NOMO-1 treated with dmso at 0.1 percent for 144 hours (cell line): Measurements from ENCODE around the gene SFN.
"Not testable (repeated sequence)": the region's sequence is repeated elsewhere in the genome, so short reads cannot be mapped to it uniquely, and the experiment has no call there.

Experiments
- DNase-seq: peaks from one replicate; lab custom pipeline; 2025; ENCODE audit not compliant: unreplicated experiment; lab: John Stamatoyannopoulos, UW

The SFN gene

GRCh38 chr1:26861889-26862378 is 1.0 kb upstream of the SFN start:
- DNase-seq = no peak

GRCh38 chr1:26863685-26864077 is 732 bp downstream of the SFN start:
- DNase-seq = no peak

GRCh38 chr1:26864610-26865480 is 1.9 kb downstream of the SFN start:
- peak; percentile 98 for DNase-seq

- not testable (repeated sequence) for DNase-seq
Observed at GRCh38 chr1:26873097-26873496, 10.1 kb downstream of the SFN start.

- no peak for DNase-seq
Observed at GRCh38 chr1:26874896-26875295, 11.9 kb downstream of the SFN start.

- DNase-seq = no peak
Observed at GRCh38 chr1:26877326-26877725, 14.4 kb downstream of the SFN start.

GRCh38 chr1:26879793-26880192 is 16.8 kb downstream of the SFN start:
- DNase-seq = no peak

GRCh38 chr1:26881611-26882010 is 18.7 kb downstream of the SFN start:
- not testable (repeated sequence) for DNase-seq

GRCh38 chr1:26882696-26883463 is 19.9 kb downstream of the SFN start:
- no peak for DNase-seq

GRCh38 chr1:26887125-26887524 is 24.2 kb downstream of the SFN start:
- no peak for DNase-seq

GRCh38 chr1:26888231-26888630 is 25.3 kb downstream of the SFN start:
- DNase-seq = no peak

- DNase-seq = peak; percentile 70
Observed at GRCh38 chr1:26889551-26890466, 26.9 kb downstream of the SFN start, which contains the start of gene GPN2. TSS of gene GPN2 (minus strand) at chr1:26890283. CDS start at chr1:26890096, 187 bp downstream.

- no peak for DNase-seq
Observed at GRCh38 chr1:26890467-26890796, 27.5 kb downstream of the SFN start.

GRCh38 chr1:26894263-26894662 is 31.3 kb downstream of the SFN start:
- no peak for DNase-seq

GRCh38 chr1:26897351-26897750 is 34.4 kb downstream of the SFN start:
- DNase-seq = no peak

GRCh38 chr1:26900001-26900814 is 37.3 kb downstream of the SFN start, which contains the start of gene GPATCH3:
TSS of gene GPATCH3 (minus strand) at chr1:26900467. CDS start at chr1:26900442, 25 bp downstream.
- DNase-seq = peak; percentile 56

GRCh38 chr1:26900815-26901511 is 38.0 kb downstream of the SFN start:
- no peak for DNase-seq

GRCh38 chr1:26907071-26907917 is 44.3 kb downstream of the SFN start:
- no peak for DNase-seq
